NCI-H446 treated with DMSO at 0.1 percent for 48 hours (cell line): Measurements from ENCODE around the gene KIF2A.

Source experiments
- DNase-seq: peaks from one replicate; lab custom pipeline; 2025; lab: John Stamatoyannopoulos, UW

Gene KIF2A

GRCh38 chr5:62305715-62306322 lies at the start of gene KIF2A:
TSS of gene KIF2A (plus strand) at chr5:62306206. CDS start at chr5:62306473, 267 bp downstream.
- DNase-seq = peak; percentile 89

GRCh38 chr5:62257020-62257367 lies 49.0 kb upstream of the KIF2A start:
- DNase-seq = no peak

- no peak for DNase-seq
Measured at GRCh38 chr5:62258654-62259053, 47.4 kb upstream of the KIF2A start.

- DNase-seq = no peak
Measured at GRCh38 chr5:62259699-62260250, 46.2 kb upstream of the KIF2A start.

- no peak for DNase-seq
Measured at GRCh38 chr5:62260513-62260912, 45.5 kb upstream of the KIF2A start.

GRCh38 chr5:62263401-62263800 lies 42.6 kb upstream of the KIF2A start:
- no peak for DNase-seq

- DNase-seq = no peak
Measured at GRCh38 chr5:62265648-62266112, 40.3 kb upstream of the KIF2A start.

- DNase-seq = no peak
Measured at GRCh38 chr5:62266573-62266972, 39.4 kb upstream of the KIF2A start.

GRCh38 chr5:62268234-62268633 lies 37.8 kb upstream of the KIF2A start:
- DNase-seq = no peak

- no peak for DNase-seq
Measured at GRCh38 chr5:62268792-62269191, 37.2 kb upstream of the KIF2A start.

GRCh38 chr5:62271370-62271769 lies 34.6 kb upstream of the KIF2A start:
- no peak for DNase-seq

- no peak for DNase-seq
Measured at GRCh38 chr5:62271870-62272269, 34.1 kb upstream of the KIF2A start.

GRCh38 chr5:62273687-62274086 lies 32.3 kb upstream of the KIF2A start:
- no peak for DNase-seq

- DNase-seq = no peak
Measured at GRCh38 chr5:62275581-62275980, 30.4 kb upstream of the KIF2A start.

- DNase-seq = no peak
Measured at GRCh38 chr5:62281411-62281810, 24.6 kb upstream of the KIF2A start.

GRCh38 chr5:62282064-62282463 lies 23.9 kb upstream of the KIF2A start:
- DNase-seq = no peak

- DNase-seq = no peak
Measured at GRCh38 chr5:62283005-62283404, 23.0 kb upstream of the KIF2A start.

GRCh38 chr5:62283861-62284260 lies 22.1 kb upstream of the KIF2A start:
- DNase-seq = no peak

GRCh38 chr5:62284946-62285891 lies 20.8 kb upstream of the KIF2A start:
- DNase-seq = no peak

- DNase-seq = no peak
Measured at GRCh38 chr5:62286834-62287233, 19.2 kb upstream of the KIF2A start.

- DNase-seq = no peak
Measured at GRCh38 chr5:62287237-62287636, 18.8 kb upstream of the KIF2A start.

GRCh38 chr5:62288118-62288517 lies 17.9 kb upstream of the KIF2A start:
- no peak for DNase-seq

- DNase-seq = no peak
Measured at GRCh38 chr5:62289813-62290212, 16.2 kb upstream of the KIF2A start.
